H1 (cell line): ENCODE results near the gene STPG1. TPM values are rescaled to one million over a fixed set of nuclear protein-coding genes. Genes with fewer than 3 reads are reported as not detected.

Experiments used
- CTCF ChIA-PET: fragments of 300-600 bp; sonication (Branson Sonifier 250); formaldehyde crosslinking; loops from one replicate; lab custom pipeline; 2021; ENCODE audit not compliant: partially characterized antibody; lab: Charles Lee
- POLR2A ChIA-PET: fragments of 300-600 bp; sonication (Branson Sonifier 250); formaldehyde crosslinking; loops from one replicate; lab custom pipeline; 2021; ENCODE audit warnings: inconsistent platforms; ENCODE audit not compliant: partially characterized antibody; lab: Charles Lee
- DNase-seq, 2 experiments: peaks; one replicate each; pipeline versions ENCODE4 v3.0.0 to v3.0.0-alpha.2; 2010 to 2022; ENCODE audit warnings: low spot score in 2 of 2, low read depth in 1 of 2, mixed read lengths in 1 of 2
- FAIRE-seq: peaks from 2 replicates; lab custom pipeline; 2011; peaks lifted over from hg19 to GRCh38; lab: Jason Lieb, UNC
- H2AFZ ChIP-seq: 2 replicates; pipeline ENCODE4 v1.8.1; 2012; ENCODE audit warnings: low read length, inconsistent platforms
- H2AK5ac ChIP-seq: 2 replicates; pipeline ENCODE4 v1.6.1; 2013; ENCODE audit warnings: low read depth, low read length
- H2BK120ac ChIP-seq: replicated peaks from 2 replicates; pipeline ENCODE3; 2013; ENCODE audit warnings: low read depth, low read length, inconsistent platforms
- H2BK12ac ChIP-seq: 2 replicates; pipeline ENCODE4 v1.6.1; 2013; ENCODE audit warnings: low read depth, low read length
- H2BK15ac ChIP-seq: 2 replicates; pipeline ENCODE4 v1.6.1; 2013; ENCODE audit warnings: low read length
- H2BK20ac ChIP-seq: 2 replicates; pipeline ENCODE4 v1.6.1; 2013; ENCODE audit warnings: low read length
- H2BK5ac ChIP-seq: 2 replicates; pipeline ENCODE4 v1.6.1; 2013; ENCODE audit warnings: low read depth, low read length
- H3K14ac ChIP-seq: 2 replicates; pipeline ENCODE4 v1.6.1; 2013; ENCODE audit warnings: inconsistent platforms; ENCODE audit not compliant: insufficient read length
- H3K18ac ChIP-seq: 2 replicates; pipeline ENCODE4 v1.6.1; 2013; ENCODE audit warnings: low read length; ENCODE audit errors: extremely low read depth
- H3K23ac ChIP-seq: 2 replicates; pipeline ENCODE4 v1.6.1; 2013; ENCODE audit warnings: inconsistent platforms; ENCODE audit not compliant: insufficient read length
- H3K23me2 ChIP-seq: 2 replicates; pipeline ENCODE4 v1.6.1; 2013; ENCODE audit warnings: low read depth, low read length
- H3K27ac ChIP-seq: 2 replicates; pipeline ENCODE4 v1.6.1; 2011; ENCODE audit warnings: low read depth, low read length, inconsistent platforms
- H3K27me3 ChIP-seq, 4 experiments: replicated peaks in 1 of 4; 1 replicate in 1 of 4; 2 replicates in 3 of 4; pipeline versions ENCODE4 v1.6.1 to v1.8.1; 2011 to 2013; ENCODE audit warnings: low read length in 3 of 4, mild to moderate bottlenecking in 3 of 4, inconsistent platforms in 2 of 4, mixed read lengths in 2 of 4, moderate library complexity in 1 of 4; ENCODE audit not compliant: control insufficient read depth in 3 of 4, insufficient read depth in 3 of 4; ENCODE audit errors: extremely low read depth in 1 of 4
- H3K36me3 ChIP-seq, 4 experiments: 2 replicates each; pipeline versions ENCODE4 v1.6.1 to v1.8.1; 2011 to 2013; ENCODE audit warnings: mild to moderate bottlenecking in 4 of 4, low read length in 3 of 4, moderate library complexity in 2 of 4, control low read depth in 1 of 4, inconsistent platforms in 1 of 4; ENCODE audit not compliant: insufficient read depth in 4 of 4, control insufficient read depth in 2 of 4
- H3K4ac ChIP-seq: replicated peaks from 2 replicates; pipeline ENCODE3; 2013; ENCODE audit warnings: low read length, low read depth, mixed read lengths, inconsistent platforms; ENCODE audit not compliant: insufficient read length
- H3K4me1 ChIP-seq, 4 experiments: replicated peaks in 1 of 4; 1 replicate in 1 of 4; 2 replicates in 3 of 4; pipeline versions ENCODE4 v1.6.1 to v1.8.1; 2011 to 2013; ENCODE audit warnings: low read length in 3 of 4, inconsistent platforms in 2 of 4, mixed read lengths in 1 of 4; ENCODE audit not compliant: insufficient read depth in 4 of 4, control insufficient read depth in 3 of 4
- H3K4me2 ChIP-seq, 2 experiments: 2 replicates each; pipeline versions ENCODE4 v1.6.1 to v1.8.1; 2011 to 2013; ENCODE audit warnings: low read depth in 2 of 2, low read length in 2 of 2, control low read depth in 1 of 2, inconsistent platforms in 1 of 2, mild to moderate bottlenecking in 1 of 2; ENCODE audit not compliant: insufficient read depth in 1 of 2
- H3K4me3 ChIP-seq, 4 experiments: fragments of 200-600, 300-600 bp in 1 of 4; sonication (generic), shearing (Covaris generic), sonication (Bioruptor Twin) in 1 of 4; 2 replicates each; pipeline versions ENCODE4 v1.5.1 to v1.8.1; 2011 to 2016; ENCODE audit warnings: low read length in 4 of 4, low read depth in 3 of 4, control low read depth in 2 of 4, inconsistent platforms in 2 of 4, mild to moderate bottlenecking in 2 of 4, mixed read lengths in 1 of 4, moderate library complexity in 1 of 4; ENCODE audit not compliant: insufficient read depth in 2 of 4; ENCODE audit errors: extremely low read depth in 1 of 4
- H3K56ac ChIP-seq: replicated peaks from 2 replicates; pipeline ENCODE3; 2013; ENCODE audit warnings: low read depth, mild to moderate bottlenecking, mixed read lengths, low read length, inconsistent platforms; ENCODE audit not compliant: insufficient read length
- H3K79me1 ChIP-seq: 2 replicates; pipeline ENCODE4 v1.6.1; 2013; ENCODE audit warnings: low read depth, low read length, control low read depth
- H3K79me2 ChIP-seq, 2 experiments: 2 replicates each; pipeline versions ENCODE4 v1.6.1 to v1.8.1; 2012 to 2013; ENCODE audit warnings: low read length in 2 of 2, mild to moderate bottlenecking in 2 of 2, inconsistent platforms in 1 of 2; ENCODE audit not compliant: insufficient read depth in 2 of 2, control insufficient read depth in 1 of 2
- H3K9ac ChIP-seq, 4 experiments: replicated peaks in 1 of 4; 1 replicate in 1 of 4; 2 replicates in 3 of 4; pipeline versions ENCODE4 v1.6.1 to v1.8.1; 2011 to 2013; ENCODE audit warnings: low read depth in 3 of 4, low read length in 3 of 4, control low read depth in 2 of 4, mild to moderate bottlenecking in 2 of 4, moderate library complexity in 2 of 4, inconsistent platforms in 1 of 4; ENCODE audit errors: extremely low read depth in 1 of 4
- H3K9me3 ChIP-seq, 2 experiments: 2 replicates each; pipeline versions ENCODE4 v1.6.1 to v1.8.1; 2012 to 2013; ENCODE audit warnings: mild to moderate bottlenecking in 2 of 2, moderate library complexity in 2 of 2, control low read depth in 1 of 2, inconsistent platforms in 1 of 2, low read depth in 1 of 2, low read length in 1 of 2, mixed read lengths in 1 of 2; ENCODE audit not compliant: insufficient read depth in 2 of 2
- H4K20me1 ChIP-seq, 2 experiments: replicated peaks in 1 of 2; 2 replicates each; pipeline versions ENCODE3 to v1.8.1; 2011 to 2013; ENCODE audit warnings: inconsistent platforms in 2 of 2, low read length in 2 of 2, mild to moderate bottlenecking in 1 of 2; ENCODE audit not compliant: insufficient read depth in 2 of 2, control insufficient read depth in 1 of 2
- H4K5ac ChIP-seq: 2 replicates; pipeline ENCODE4 v1.6.1; 2013; ENCODE audit warnings: low read length, low read depth, mixed read lengths, inconsistent platforms; ENCODE audit not compliant: insufficient read length
- H4K8ac ChIP-seq: 2 replicates; pipeline ENCODE4 v1.8.0; 2013; ENCODE audit warnings: mild to moderate bottlenecking, moderate library complexity, low read length, inconsistent platforms; ENCODE audit not compliant: insufficient read depth; ENCODE audit errors: extremely low read depth
- H4K91ac ChIP-seq: replicated peaks from 2 replicates; pipeline ENCODE3; 2013; ENCODE audit warnings: low read length, mixed read lengths, inconsistent platforms; ENCODE audit not compliant: insufficient read length
- CHD2 ChIP-seq: IDR thresholded peaks from 2 replicates; pipeline ENCODE4 v1.6.1; 2012; ENCODE audit warnings: low read length, improper control_type of control experiment
- EP300 ChIP-seq, 2 experiments: IDR thresholded peaks; 1 replicate in 1 of 2; 2 replicates in 1 of 2; pipeline ENCODE4 v1.6.1; 2011 to 2012; ENCODE audit warnings: low read depth in 2 of 2, low read length in 2 of 2, mild to moderate bottlenecking in 2 of 2, borderline replicate concordance in 1 of 2, inconsistent platforms in 1 of 2, moderate library complexity in 1 of 2
- EZH2 ChIP-seq: fragments of 200-600 bp; sonication (generic); IDR thresholded peaks from 2 replicates; pipeline ENCODE4 v1.7.1; 2012; ENCODE audit warnings: low read depth, mild to moderate bottlenecking, moderate library complexity, low read length, inconsistent platforms; ENCODE audit not compliant: severe bottlenecking
- FOSL1 ChIP-seq: IDR thresholded peaks from 2 replicates; pipeline ENCODE4 v1.6.1; 2011; ENCODE audit warnings: mild to moderate bottlenecking, low read depth, low read length, moderate library complexity; ENCODE audit not compliant: insufficient read depth
- MAFK ChIP-seq: IDR thresholded peaks from 2 replicates; pipeline ENCODE4 v1.6.1; 2012; ENCODE audit warnings: low read depth, mild to moderate bottlenecking, improper control_type of control experiment, low read length
- MAX ChIP-seq: IDR thresholded peaks from 2 replicates; pipeline ENCODE4 v1.6.1; 2012; ENCODE audit warnings: inconsistent platforms
- RAD21 ChIP-seq, 2 experiments: IDR thresholded peaks in 1 of 2; conservative IDR thresholded peaks in 1 of 2; 2 replicates each; pipeline ENCODE4 v1.6.1; 2011; ENCODE audit warnings: low read depth in 2 of 2, low read length in 2 of 2, improper control_type of control experiment in 1 of 2, inconsistent platforms in 1 of 2, mild to moderate bottlenecking in 1 of 2, moderate library complexity in 1 of 2
- SAP30 ChIP-seq: fragments of 300-600 bp; sonication (generic); IDR thresholded peaks from 2 replicates; pipeline ENCODE4 v1.7.1; 2012; ENCODE audit warnings: low read length, moderate library complexity, mild to moderate bottlenecking, inconsistent platforms; ENCODE audit not compliant: insufficient read depth, insufficient replicate concordance
- SIN3A ChIP-seq, 2 experiments: IDR thresholded peaks in 1 of 2; conservative IDR thresholded peaks in 1 of 2; 2 replicates each; pipeline ENCODE4 v1.6.1; 2011 to 2012; ENCODE audit warnings: low read length in 2 of 2, improper control_type of control experiment in 1 of 2, low read depth in 1 of 2, mild to moderate bottlenecking in 1 of 2
- SIRT6 ChIP-seq: IDR thresholded peaks from one replicate; pipeline ENCODE4 v1.7.1; 2012; ENCODE audit warnings: low read length, inconsistent platforms
- SIX5 ChIP-seq: IDR thresholded peaks from 2 replicates; pipeline ENCODE4 v1.6.1; 2011; ENCODE audit warnings: mild to moderate bottlenecking, low read depth, low read length
- SUZ12 ChIP-seq: fragments of 200-600 bp; sonication (generic); IDR thresholded peaks from 2 replicates; pipeline ENCODE4 v1.6.1; 2012; ENCODE audit warnings: mild to moderate bottlenecking, inconsistent platforms, low read length, moderate library complexity, mixed read lengths
- YY1 ChIP-seq: IDR thresholded peaks from 2 replicates; pipeline ENCODE4 v1.6.1; 2011; ENCODE audit warnings: low read depth, mild to moderate bottlenecking, low read length
- WGBS, 2 experiments: shearing (Covaris generic) in 1 of 2; methylation state at CpG; one replicate each; pipeline versions ENCODE4 v1.1.6 to v1.1.7; 2013 to 2015; ENCODE audit warnings: low lambda C conversion rate in 2 of 2, mixed read lengths in 2 of 2, inconsistent platforms in 1 of 2, low coverage in 1 of 2, missing lambda C conversion rate in 1 of 2; ENCODE audit not compliant: insufficient replicate concordance in 2 of 2, insufficient coverage in 1 of 2, insufficient read length in 1 of 2; ENCODE audit errors: extremely low coverage in 1 of 2, missing lambda C conversion rate in 1 of 2; 5-methylcytosine and 5-hydroxymethylcytosine counted together
- polyA plus RNA-seq, 7 experiments: library from polyadenylated mRNA; depleted of rRNA in 3 of 7; stranded (reverse) in 5 of 7; unstranded in 2 of 7; fragments of >200 nt in 5 of 7; fragments of 200-250 nt in 2 of 7; gene quantifications; 1 replicate in 5 of 7; 2 replicates in 1 of 7; 4 replicates in 1 of 7; pipeline versions ENCODE4 v1.2.1 to v1.2.3, GENCODE V29; 2011 to 2013; ENCODE audit warnings: missing spikeins in 2 of 7, mixed read lengths in 2 of 7
- total RNA-seq: library from RNA; stranded (reverse); fragmentation: NEBNext Ultra II Directional; extraction: Animal tissue kit (Norgen Biotek cat#: 25700); gene quantifications from 2 replicates; pipeline ENCODE4 v1.2.1, GENCODE V29; 2021

The STPG1 gene
- total and polyA plus RNA-seq, 2 of the 8 experiments (the other 6 are each of a cell fraction or from before 2014, with no cell fraction given): 10.3 to 11.2 TPM

- H2BK15ac ChIP-seq: no peak overlapping the region
- no peak for FAIRE-seq
- H3K23me2 ChIP-seq: no peaks in the 10 kb centered on the region
- WGBS, 2 experiments: 85% methylated on average over 6 of the region's 6 CpGs; no CpG with 5 or more reads in 1 of the 2 experiments
- no peak overlapping the region for H2BK5ac ChIP-seq
- no peak overlapping the region for H3K23ac ChIP-seq
- H3K4me1 ChIP-seq: peaks cover 0 to 2% (median 0%) of the 10 kb centered on the region in 4 experiments; a peak in 4 of 7 replicates
- H2BK20ac ChIP-seq: no peak overlapping the region
- H4K20me1 ChIP-seq: no peaks in the 10 kb centered on the region
- H3K27ac ChIP-seq: no peak overlapping the region
- H2BK12ac ChIP-seq: no peak overlapping the region
- H3K36me3 ChIP-seq: no peaks in the 10 kb centered on the region; a peak in 1 of 8 replicates
- H2AFZ ChIP-seq: no peak overlapping the region
- DNase-seq: peak in 1 of 2 experiments; percentile 41
- no peaks in the 10 kb centered on the region for H3K79me2 ChIP-seq
- no peak overlapping the region for H2AK5ac ChIP-seq
- no peak overlapping the region for H3K18ac ChIP-seq
- H3K4me3 ChIP-seq: no peak overlapping the region
- no peaks in the 10 kb centered on the region for H3K9me3 ChIP-seq
- ChIA-PET CTCF (interaction anchor here (0.7 to 8.4 kb wide), 20 partner anchors 8 to 310 kb away, joined by 3 to 465 read pairs (median 9); partner anchors contain the start of genes IFNLR1, NIPAL3 and STPG1), POLR2A (interaction anchor here (0.7 to 1.5 kb wide), 3 partner anchors 16 to 195 kb away, joined by 3 to 4 read pairs (median 3); no protein-coding TSS in a partner anchor)
- H4K91ac ChIP-seq: no peak overlapping the region
- no peaks in the 10 kb centered on the region for H3K79me1 ChIP-seq
- TF ChIP-seq EP300 (IDR thresholded peaks at IDR 0.05; ENCODE audit: borderline replicate concordance in 1 of 2, low read depth in 2 of 2, low read length in 2 of 2): no peak
- no peak for TF ChIP-seq SIRT6
- TF ChIP-seq SIX5: no peak
- TF ChIP-seq EZH2: no peak
- TF ChIP-seq SIN3A (conservative IDR thresholded peaks at IDR 0.05 in 1 of 2, IDR thresholded peaks at IDR 0.05 in 1 of 2; ENCODE audit: low read depth in 1 of 2, low read length in 2 of 2): no peak
- no peak for TF ChIP-seq MAFK
- TF ChIP-seq YY1: no peak
- no peak for TF ChIP-seq CHD2
- TF ChIP-seq SAP30: no peak
- no peak for TF ChIP-seq RAD21 (IDR thresholded peaks at IDR 0.05 in 1 of 2, conservative IDR thresholded peaks at IDR 0.05 in 1 of 2; ENCODE audit: low read depth in 2 of 2, low read length in 2 of 2)
- no peak for TF ChIP-seq FOSL1
- no peak for TF ChIP-seq SUZ12
- no peak for TF ChIP-seq MAX
- no peak overlapping the region for H4K5ac ChIP-seq
- no peak overlapping the region for H4K8ac ChIP-seq
- H2BK120ac ChIP-seq: no peak overlapping the region
- no peaks in the 10 kb centered on the region for H3K27me3 ChIP-seq
- no peak overlapping the region for H3K56ac ChIP-seq
- H3K4ac ChIP-seq: no peak overlapping the region
- H3K9ac ChIP-seq: no peak overlapping the region
- no peak overlapping the region for H3K4me2 ChIP-seq
- H3K14ac ChIP-seq: no peak overlapping the region
Observed at GRCh38 chr1:24393892-24394291, 19.7 kb downstream of the STPG1 start.
